OCI-LY1 (cell line): Measurements from ENCODE around the gene CHEK1.

ENCODE experiments used
- H2AFZ ChIP-seq: fragments of 200-600 bp; sonication (generic), shearing (Covaris generic); 2 replicates; pipeline ENCODE4 v1.6.0; 2014; ENCODE audit warnings: antibody characterized with exemption, mild to moderate bottlenecking, low read length
- H3F3A ChIP-seq: fragments of 200-600 bp; sonication (generic), shearing (Covaris generic); 2 replicates; pipeline ENCODE4 v1.6.0; 2014; ENCODE audit warnings: mild to moderate bottlenecking, antibody characterized with exemption, low read length, moderate library complexity; ENCODE audit not compliant: insufficient read depth
- H3K27ac ChIP-seq: fragments of 200-600 bp; sonication (generic); 2 replicates; pipeline ENCODE4 v1.5.1; 2014; ENCODE audit warnings: low read length, mixed run types, mild to moderate bottlenecking, low read depth; ENCODE audit not compliant: poor library complexity, severe bottlenecking
- H3K27me3 ChIP-seq: fragments of 200-600 bp; sonication (generic); 2 replicates; pipeline ENCODE4 v1.6.0; 2014; ENCODE audit warnings: antibody characterized with exemption, mild to moderate bottlenecking, low read length, moderate library complexity; ENCODE audit not compliant: insufficient read depth
- H3K36me3 ChIP-seq: fragments of 200-600 bp; sonication (generic); 2 replicates; pipeline ENCODE4 v1.6.1; 2014; ENCODE audit warnings: mild to moderate bottlenecking, antibody characterized with exemption, low read length, moderate library complexity, mixed read lengths; ENCODE audit not compliant: insufficient read depth
- H3K4me1 ChIP-seq: fragments of 200-600 bp; sonication (generic); 2 replicates; pipeline ENCODE4 v1.5.1; 2014; ENCODE audit warnings: mild to moderate bottlenecking, low read length, moderate library complexity; ENCODE audit not compliant: insufficient read depth, severe bottlenecking
- H3K4me2 ChIP-seq: fragments of 200-600 bp; sonication (generic), shearing (Covaris generic); 2 replicates; pipeline ENCODE4 v1.6.1; 2014; ENCODE audit warnings: low read length
- H3K4me3 ChIP-seq: fragments of 200-600 bp; sonication (generic); 2 replicates; pipeline ENCODE4 v1.5.1; 2014; ENCODE audit warnings: low read length, low read depth, mild to moderate bottlenecking, mixed read lengths; ENCODE audit not compliant: poor library complexity, severe bottlenecking
- H3K79me2 ChIP-seq: fragments of 200-600 bp; shearing (Covaris generic); 2 replicates; pipeline ENCODE4 v1.6.1; 2016; ENCODE audit warnings: mixed run types, low read length, mixed read lengths; ENCODE audit not compliant: insufficient read depth
- H3K9ac ChIP-seq: fragments of 200-600 bp; sonication (generic), shearing (Covaris generic); 2 replicates; pipeline ENCODE4 v1.6.1; 2014; ENCODE audit warnings: mild to moderate bottlenecking, low read length, mixed read lengths
- H3K9me2 ChIP-seq: fragments of 200-600 bp; sonication (generic), shearing (Covaris generic); 2 replicates; pipeline ENCODE4 v1.6.1; 2014; ENCODE audit warnings: low read depth, mild to moderate bottlenecking, low read length, mixed read lengths
- H3K9me3 ChIP-seq: fragments of 200-600 bp; shearing (Covaris generic); 2 replicates; pipeline ENCODE4 v1.6.1; 2014; ENCODE audit warnings: low read length, mixed read lengths
- H4K20me1 ChIP-seq: fragments of 200-600 bp; sonication (generic), shearing (Covaris generic); 2 replicates; pipeline ENCODE4 v1.6.0; 2016; ENCODE audit warnings: mild to moderate bottlenecking, low read length; ENCODE audit not compliant: insufficient read depth
- CTCF ChIP-seq: fragments of 200-600 bp; sonication (generic), shearing (Covaris generic); IDR thresholded peaks from 2 replicates; pipeline ENCODE4 v1.5.1; 2017; ENCODE audit warnings: mild to moderate bottlenecking, antibody characterized with exemption, low read length, moderate library complexity, mixed read lengths
- EZH2 ChIP-seq: fragments of 200-600 bp; sonication (generic), shearing (Covaris generic); IDR thresholded peaks from 2 replicates; pipeline ENCODE4 v1.8.0; 2017; ENCODE audit warnings: borderline replicate concordance, mixed run types, mild to moderate bottlenecking, antibody characterized with exemption, low read length, moderate library complexity, mixed read lengths

CHEK1 gene

GRCh38 chr11:125592305-125593113, 32.5 kb upstream of the CHEK1 start, which contains the start of gene STT3A:
STT3A (plus strand) TSS chr11:125592852; CDS start chr11:125595916, 3,064 bp downstream.
- H3K36me3 ChIP-seq, result peaks cover 21% of the 10 kb centered on the region
- no peaks in the 10 kb centered on the region for H3K9me3 ChIP-seq
- peaks cover 29% of the 10 kb centered on the region for H3K4me1 ChIP-seq
- H2AFZ ChIP-seq, result no peak within 1 kb of the TSS
- no peaks in the 10 kb centered on the region for H4K20me1 ChIP-seq
- H3K9ac ChIP-seq, result peak within 1 kb of the TSS; percentile 94
- no peaks in the 10 kb centered on the region for H3K9me2 ChIP-seq
- H3K4me2 ChIP-seq, result peak within 1 kb of the TSS; percentile 99
- peaks cover 33% of the 10 kb centered on the region for H3K79me2 ChIP-seq
- H3F3A ChIP-seq, result no peaks in the 10 kb centered on the region
- peak within 1 kb of the TSS; percentile 66 for H3K27ac ChIP-seq
- peak within 1 kb of the TSS; percentile 88 for H3K4me3 ChIP-seq
- H3K27me3 ChIP-seq, result no peaks in the 10 kb centered on the region
- TF ChIP-seq CTCF (no peak), EZH2 (no peak)

GRCh38 chr11:125593114-125593820, 31.7 kb upstream of the CHEK1 start:
- peak overlapping the region; percentile 88 for H3K4me3 ChIP-seq
- peak overlapping the region; percentile 89 for H3K9ac ChIP-seq
- H4K20me1 ChIP-seq, result no peaks in the 10 kb centered on the region
- H3K36me3 ChIP-seq, result peaks cover 28% of the 10 kb centered on the region
- TF ChIP-seq EZH2 (no peak), CTCF (no peak)
- H3K9me3 ChIP-seq, result no peaks in the 10 kb centered on the region
- H3F3A ChIP-seq, result no peaks in the 10 kb centered on the region
- H3K27me3 ChIP-seq, result no peaks in the 10 kb centered on the region
- H3K9me2 ChIP-seq, result no peaks in the 10 kb centered on the region
- no peak overlapping the region for H2AFZ ChIP-seq
- peaks cover 33% of the 10 kb centered on the region for H3K79me2 ChIP-seq
- peak overlapping the region; percentile 44 for H3K27ac ChIP-seq
- peaks cover 29% of the 10 kb centered on the region for H3K4me1 ChIP-seq
- H3K4me2 ChIP-seq, result peak overlapping the region; percentile 90

GRCh38 chr11:125594958-125595357, 30.0 kb upstream of the CHEK1 start:
- Histone ChIP-seq H2AFZ (no peak overlapping the region), H3F3A (no peaks in the 10 kb centered on the region), H3K36me3 (peaks cover 39% of the 10 kb centered on the region), H3K9ac (peak overlapping the region; percentile 34; the same call in 1 of the 2 replicates), H3K27me3 (no peaks in the 10 kb centered on the region), H4K20me1 (no peaks in the 10 kb centered on the region), H3K27ac (peak overlapping the region; percentile 54), H3K4me3 (peak overlapping the region; percentile 88), H3K4me1 (peaks cover 29% of the 10 kb centered on the region), H3K9me2 (no peaks in the 10 kb centered on the region), H3K79me2 (peaks cover 33% of the 10 kb centered on the region), H3K4me2 (peak overlapping the region; percentile 90), H3K9me3 (no peaks in the 10 kb centered on the region)
- TF ChIP-seq CTCF, result no peak
- TF ChIP-seq EZH2, result no peak
